Body of pancreas (tissue), 4 donors: ENCODE measurements around the gene EWSR1. TPM values are rescaled to one million over a fixed set of nuclear protein-coding genes. Genes with fewer than 3 reads are reported as not detected.
A peak's percentile ranks its signal among the peaks of the same experiment; 100 is the strongest.
"Not testable (repeated sequence)": the region's sequence is repeated elsewhere in the genome, so short reads cannot be mapped to it uniquely, and the experiment has no call there.

ENCODE experiments used
- ATAC-seq: fragments of 150-250 bp; one replicate; pipeline ENCODE4 v1.9.1; 2016
- DNase-seq, 4 donors: peaks; one replicate each; pipeline ENCODE4 v3.0.0-alpha.2; 2019
- H3K27ac ChIP-seq, 4 donors: fragments of 200-600 bp; sonication (generic); 1 replicate in 3 of 4; 2 replicates in 1 of 4; pipeline versions ENCODE4 v1.5.1 to v1.6.1; 2016 to 2019; ENCODE audit warnings: mild to moderate bottlenecking in 1 of 4, mixed read lengths in 1 of 4, moderate library complexity in 1 of 4
- H3K27me3 ChIP-seq, 2 donors: fragments of 200-600 bp; sonication (generic); one replicate each; pipeline ENCODE4 v1.6.0; 2016; ENCODE audit warnings: mild to moderate bottlenecking in 1 of 2
- H3K36me3 ChIP-seq, 2 donors: fragments of 200-600 bp; sonication (generic); replicated peaks in 1 of 2; 2 replicates each; pipeline ENCODE4 v1.5.1; 2016; ENCODE audit warnings: low read depth in 2 of 2; ENCODE audit not compliant: insufficient read depth in 1 of 2
- H3K4me1 ChIP-seq: fragments of 200-600 bp; sonication (generic); one replicate; pipeline ENCODE4 v1.6.0; 2016
- H3K4me3 ChIP-seq, 2 donors: fragments of 200-600 bp; sonication (generic); 1 replicate in 1 of 2; 2 replicates in 1 of 2; pipeline ENCODE4 v1.5.1; 2016 to 2019
- H3K9me3 ChIP-seq, 3 donors: fragments of 200-600 bp; sonication (generic); 1 replicate in 2 of 3; 2 replicates in 1 of 3; pipeline ENCODE4 v1.5.1; 2016
- CTCF ChIP-seq, 7 experiments: fragments of 450-650 bp in 4 of 7; fragments of 200-600 bp in 3 of 7; sonication (generic) in 3 of 7; IDR thresholded peaks; one replicate each; pipeline ENCODE4 v1.5.1; 2016 to 2019; ENCODE audit warnings: antibody characterized with exemption in 7 of 7
- POLR2A ChIP-seq, 3 donors: fragments of 450-650 bp; IDR thresholded peaks; one replicate each; pipeline ENCODE4 v1.6.1; 2016; ENCODE audit warnings: antibody characterized with exemption in 3 of 3, mild to moderate bottlenecking in 2 of 3
- WGBS, 2 donors: methylation state at CpG; one replicate each; pipeline ENCODE4 v1.1.5; 2017; 5-methylcytosine and 5-hydroxymethylcytosine counted together
- intact Hi-C: fragments of 100-400 bp; cut with DNase I; formaldehyde crosslinking; loops from one replicate; pipeline ENCODE4 v1.15.1; 2023
- total RNA-seq, 2 donors: library from RNA; depleted of rRNA; stranded (reverse); fragments of >200 nt; gene quantifications; one replicate each; pipeline ENCODE4 v1.1.0, GENCODE V29; 2016

Gene EWSR1, protein sequence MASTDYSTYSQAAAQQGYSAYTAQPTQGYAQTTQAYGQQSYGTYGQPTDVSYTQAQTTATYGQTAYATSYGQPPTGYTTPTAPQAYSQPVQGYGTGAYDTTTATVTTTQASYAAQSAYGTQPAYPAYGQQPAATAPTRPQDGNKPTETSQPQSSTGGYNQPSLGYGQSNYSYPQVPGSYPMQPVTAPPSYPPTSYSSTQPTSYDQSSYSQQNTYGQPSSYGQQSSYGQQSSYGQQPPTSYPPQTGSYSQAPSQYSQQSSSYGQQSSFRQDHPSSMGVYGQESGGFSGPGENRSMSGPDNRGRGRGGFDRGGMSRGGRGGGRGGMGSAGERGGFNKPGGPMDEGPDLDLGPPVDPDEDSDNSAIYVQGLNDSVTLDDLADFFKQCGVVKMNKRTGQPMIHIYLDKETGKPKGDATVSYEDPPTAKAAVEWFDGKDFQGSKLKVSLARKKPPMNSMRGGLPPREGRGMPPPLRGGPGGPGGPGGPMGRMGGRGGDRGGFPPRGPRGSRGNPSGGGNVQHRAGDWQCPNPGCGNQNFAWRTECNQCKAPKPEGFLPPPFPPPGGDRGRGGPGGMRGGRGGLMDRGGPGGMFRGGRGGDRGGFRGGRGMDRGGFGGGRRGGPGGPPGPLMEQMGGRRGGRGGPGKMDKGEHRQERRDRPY
- total RNA-seq: 100 to 1,000 TPM; 142 to 175 TPM

GRCh38 chr22:29267858-29268510, at the start of gene EWSR1, which contains the start of gene RHBDD3:
Gene EWSR1 (plus strand): TSS chr22:29268268. CDS start chr22:29268337, 69 bp downstream.
Gene RHBDD3 (minus strand): TSS chr22:29267981. CDS start chr22:29265626, 2,355 bp downstream.
- H3K27me3 ChIP-seq: no peaks in the 10 kb centered on the region
- peak; percentile 96 to 98 (median 97) for DNase-seq
- WGBS, 2 donors: 1% methylated on average over 53 to 67 of the region's 67 CpGs
- intact Hi-C loops: no loop called here
- ATAC-seq: peak; percentile 90
- peak within 1 kb of the TSS; percentile 99 to 100 (median 100) for H3K27ac ChIP-seq
- peaks cover 0 to under 1% of the 10 kb centered on the region in 2 donors for H3K36me3 ChIP-seq
- H3K4me1 ChIP-seq: peaks cover 66% of the 10 kb centered on the region
- TF ChIP-seq CTCF (IDR thresholded peaks at IDR 0.05): peak in 1 of 7 experiments; percentile 8
- peak; percentile 86 to 96 (median 96) for TF ChIP-seq POLR2A (IDR thresholded peaks at IDR 0.05)
- no peaks in the 10 kb centered on the region for H3K9me3 ChIP-seq
- peak within 1 kb of the TSS; percentile 74 to 79 for H3K4me3 ChIP-seq

DNA sequence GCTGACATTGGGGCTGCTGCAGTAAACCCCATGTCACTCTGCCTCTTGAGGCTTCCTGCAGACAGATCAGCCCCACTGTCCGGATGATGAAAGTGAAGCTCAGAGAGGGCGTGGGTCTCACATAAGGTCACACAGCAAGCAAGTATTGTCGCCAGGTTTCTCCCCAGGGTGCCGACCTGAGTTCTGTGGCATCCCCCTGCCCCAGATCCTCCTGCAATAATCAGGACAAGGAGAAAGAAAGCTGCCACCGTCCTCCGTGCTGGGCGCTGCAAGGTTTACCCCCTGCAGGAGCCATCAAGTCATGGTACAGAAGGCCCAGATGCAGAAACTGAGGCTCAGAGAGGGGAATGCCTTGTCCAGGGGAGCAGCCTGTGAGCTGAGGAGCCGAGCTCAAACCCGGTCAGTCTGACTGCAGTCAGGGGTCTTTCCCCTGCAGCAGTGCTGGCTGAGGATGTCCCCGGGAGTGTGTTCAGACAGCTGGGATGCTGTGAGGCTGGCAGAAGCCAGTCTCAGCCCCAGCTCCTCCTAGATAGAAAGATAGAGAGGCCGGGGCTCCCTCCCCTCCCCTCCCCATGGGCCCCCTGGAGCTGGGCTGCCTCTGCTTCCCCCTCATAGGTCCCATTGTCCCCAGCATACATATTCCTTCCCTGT, 49.2 kb upstream of the EWSR1 start:
- Histone ChIP-seq H3K27ac (no peak overlapping the region), H3K4me1 (peaks cover 37% of the 10 kb centered on the region), H3K27me3 (no peaks in the 10 kb centered on the region), H3K4me3 (no peak overlapping the region), H3K9me3 (no peaks in the 10 kb centered on the region), H3K36me3 (no peaks in the 10 kb centered on the region)
- TF ChIP-seq CTCF (IDR thresholded peaks at IDR 0.05): no peak
- no peak for TF ChIP-seq POLR2A (IDR thresholded peaks at IDR 0.05)
- WGBS, 2 donors: 86 to 95% methylated on average over 6 to 11 of the region's 11 CpGs
- no peak for DNase-seq
- ATAC-seq: no peak
- intact Hi-C loops: no loop called here

DNA sequence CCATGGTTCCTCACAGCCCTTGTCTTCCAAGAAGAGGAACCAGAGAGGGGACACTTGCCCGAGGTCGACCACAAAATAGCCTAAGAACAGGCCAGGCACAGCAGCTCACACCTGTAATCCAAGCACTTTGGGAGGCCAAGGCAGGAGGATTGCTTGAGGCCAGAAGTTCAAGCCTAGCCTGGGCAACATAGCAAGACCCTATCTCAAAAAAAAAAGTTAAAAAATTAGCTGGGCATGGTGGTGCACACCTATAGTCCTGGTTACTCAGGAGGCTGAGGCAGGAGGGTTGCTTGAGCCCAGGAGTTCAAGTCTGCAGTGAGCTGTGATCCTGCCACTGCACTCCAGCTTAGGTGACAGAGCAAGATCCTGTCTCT, 48.7 kb upstream of the EWSR1 start:
- DNase-seq, H3K9me3 ChIP-seq, H3K27me3 ChIP-seq, H3K36me3 ChIP-seq, intact Hi-C loops, H3K27ac ChIP-seq, H3K4me3 ChIP-seq, ATAC-seq: not testable (repeated sequence)
- H3K4me1 ChIP-seq: peaks cover 37% of the 10 kb centered on the region
- 79 to 80% methylated on average over 2 of the region's 2 CpGs for WGBS, 2 donors

- WGBS, 2 donors: 56 to 57% methylated on average over 12 to 14 of the region's 14 CpGs
- H3K4me3 ChIP-seq: no peak overlapping the region
- no peak for ATAC-seq
- TF ChIP-seq POLR2A (IDR thresholded peaks at IDR 0.05): no peak
- no peak for TF ChIP-seq CTCF (IDR thresholded peaks at IDR 0.05)
- intact Hi-C loops: no loop called here
- H3K27me3 ChIP-seq: no peaks in the 10 kb centered on the region
- no peaks in the 10 kb centered on the region for H3K36me3 ChIP-seq
- no peak overlapping the region for H3K27ac ChIP-seq
- H3K4me1 ChIP-seq: peaks cover 37% of the 10 kb centered on the region
- DNase-seq: peak in 3 of 4 donors; percentile 25 to 56 (median 39)
- H3K9me3 ChIP-seq: no peaks in the 10 kb centered on the region
Measured at GRCh38 chr22:29219881-29220670, 48.0 kb upstream of the EWSR1 start.
